ENCODE measurements around the gene ARHGAP30.

GRCh38 chr1:161044908-161045735 lies 24.6 kb downstream of the ARHGAP30 start:
- TF ChIP-seq MAZ (IDR thresholded peaks at IDR 0.05; ENCODE audit: borderline replicate concordance, low read depth, low read length) (no peak), BHLHE40 (IDR thresholded peaks at IDR 0.05; ENCODE audit: low read depth, low read length) (no peak)

All from IMR-90 (cell line).